Measurements from ENCODE around the gene URAD. TPM values are rescaled to one million over a fixed set of nuclear protein-coding genes. Genes with fewer than 3 reads are reported as not detected.

The URAD gene
- total and polyA plus RNA-seq, 3 donors from 2014 or later, result 0.87 to 1.6 TPM; not detected in 1

DNA sequence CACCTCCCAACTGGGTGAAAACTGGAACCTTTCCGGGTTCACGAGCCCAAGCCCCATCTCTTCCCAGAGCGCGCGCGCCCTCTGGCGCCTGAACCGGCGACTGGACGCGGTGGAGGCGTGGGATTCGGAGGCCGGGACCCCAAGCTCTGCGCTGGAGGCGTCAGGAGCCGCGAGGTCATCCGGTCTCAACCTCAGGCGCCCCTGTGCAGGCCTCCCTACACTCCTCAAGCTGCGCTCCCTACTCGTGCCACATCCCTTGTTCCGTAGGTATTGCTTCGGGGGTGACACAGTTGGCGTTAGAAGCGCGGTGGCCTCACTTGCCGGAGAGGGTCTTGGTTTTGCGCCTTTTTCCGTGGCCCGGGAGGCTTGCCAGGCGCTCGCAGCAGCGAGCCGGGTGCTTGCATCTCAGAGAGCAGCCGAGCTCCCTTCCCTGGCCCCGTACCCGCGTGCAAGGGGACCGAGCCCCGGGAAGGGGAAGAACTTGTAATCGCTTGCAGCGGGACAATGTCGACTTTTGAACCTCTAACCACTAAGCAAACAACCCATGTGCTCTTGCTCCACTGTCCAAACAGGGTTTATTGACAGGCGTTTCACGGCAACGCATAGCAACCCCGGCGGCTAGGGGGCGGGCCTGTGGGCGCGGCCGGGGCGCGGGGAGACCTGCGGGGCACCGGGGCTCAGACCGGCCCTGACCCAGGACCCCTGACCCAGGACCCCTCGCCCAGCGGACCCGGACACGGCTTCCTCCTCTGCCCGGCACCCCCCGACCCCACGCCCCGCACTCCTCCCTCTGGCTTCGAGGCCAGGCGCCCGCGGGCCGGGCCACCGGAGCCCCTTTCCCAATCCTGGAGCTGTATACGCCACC lies 27.9 kb downstream of the URAD start:
- peak; percentile 62 for DNase-seq

DNA sequence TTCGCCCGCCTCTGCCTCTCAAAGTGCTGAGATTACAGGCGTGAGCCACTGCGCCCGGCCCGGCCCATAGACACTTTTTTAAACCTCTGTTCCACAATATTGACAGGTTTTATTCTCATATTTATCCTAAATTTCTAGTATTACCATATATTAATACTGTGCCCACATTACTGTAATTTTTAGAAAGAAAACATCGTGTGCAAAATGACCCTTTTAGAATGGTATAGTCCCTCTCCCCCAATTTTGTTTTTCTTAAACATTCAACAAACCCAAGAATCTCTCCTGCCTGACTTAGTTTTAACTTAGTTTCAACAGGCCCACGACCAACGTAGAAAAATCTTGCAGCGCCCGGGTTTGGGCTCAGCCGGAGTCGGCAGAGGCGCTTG lies 28.5 kb downstream of the URAD start:
- TF ChIP-seq, protein P1, sequence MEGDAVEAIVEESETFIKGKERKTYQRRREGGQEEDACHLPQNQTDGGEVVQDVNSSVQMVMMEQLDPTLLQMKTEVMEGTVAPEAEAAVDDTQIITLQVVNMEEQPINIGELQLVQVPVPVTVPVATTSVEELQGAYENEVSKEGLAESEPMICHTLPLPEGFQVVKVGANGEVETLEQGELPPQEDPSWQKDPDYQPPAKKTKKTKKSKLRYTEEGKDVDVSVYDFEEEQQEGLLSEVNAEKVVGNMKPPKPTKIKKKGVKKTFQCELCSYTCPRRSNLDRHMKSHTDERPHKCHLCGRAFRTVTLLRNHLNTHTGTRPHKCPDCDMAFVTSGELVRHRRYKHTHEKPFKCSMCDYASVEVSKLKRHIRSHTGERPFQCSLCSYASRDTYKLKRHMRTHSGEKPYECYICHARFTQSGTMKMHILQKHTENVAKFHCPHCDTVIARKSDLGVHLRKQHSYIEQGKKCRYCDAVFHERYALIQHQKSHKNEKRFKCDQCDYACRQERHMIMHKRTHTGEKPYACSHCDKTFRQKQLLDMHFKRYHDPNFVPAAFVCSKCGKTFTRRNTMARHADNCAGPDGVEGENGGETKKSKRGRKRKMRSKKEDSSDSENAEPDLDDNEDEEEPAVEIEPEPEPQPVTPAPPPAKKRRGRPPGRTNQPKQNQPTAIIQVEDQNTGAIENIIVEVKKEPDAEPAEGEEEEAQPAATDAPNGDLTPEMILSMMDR (IDR thresholded peaks at IDR 0.05), result no peak
- TF ChIP-seq POLR2A (IDR thresholded peaks at IDR 0.05), result no peak

More for the DNA sequence above, 27.9 kb downstream of the URAD start:
- no peaks in the 10 kb centered on the region for H3K9me3 ChIP-seq
- 2 to 4% methylated on average over 11 to 44 of the region's 73 CpGs for WGBS, 2 donors
- no peak overlapping the region for H3K27ac ChIP-seq
- no peaks in the 10 kb centered on the region for H3K36me3 ChIP-seq (ENCODE audit: low read depth, missing control alignments)
- peaks cover 6% of the 10 kb centered on the region for H3K4me1 ChIP-seq
- peak overlapping the region; percentile 12 to 51 for H3K4me3 ChIP-seq
- intact Hi-C loops (cut with DNase I; ENCODE audit: low total_unique reads), result no loop called here
- no peaks in the 10 kb centered on the region for H3K27me3 ChIP-seq
- TF ChIP-seq, protein P1 (IDR thresholded peaks at IDR 0.05), result peak in 1 of 3 experiments; percentile 34
- no peak for TF ChIP-seq POLR2A (IDR thresholded peaks at IDR 0.05)

DNA sequence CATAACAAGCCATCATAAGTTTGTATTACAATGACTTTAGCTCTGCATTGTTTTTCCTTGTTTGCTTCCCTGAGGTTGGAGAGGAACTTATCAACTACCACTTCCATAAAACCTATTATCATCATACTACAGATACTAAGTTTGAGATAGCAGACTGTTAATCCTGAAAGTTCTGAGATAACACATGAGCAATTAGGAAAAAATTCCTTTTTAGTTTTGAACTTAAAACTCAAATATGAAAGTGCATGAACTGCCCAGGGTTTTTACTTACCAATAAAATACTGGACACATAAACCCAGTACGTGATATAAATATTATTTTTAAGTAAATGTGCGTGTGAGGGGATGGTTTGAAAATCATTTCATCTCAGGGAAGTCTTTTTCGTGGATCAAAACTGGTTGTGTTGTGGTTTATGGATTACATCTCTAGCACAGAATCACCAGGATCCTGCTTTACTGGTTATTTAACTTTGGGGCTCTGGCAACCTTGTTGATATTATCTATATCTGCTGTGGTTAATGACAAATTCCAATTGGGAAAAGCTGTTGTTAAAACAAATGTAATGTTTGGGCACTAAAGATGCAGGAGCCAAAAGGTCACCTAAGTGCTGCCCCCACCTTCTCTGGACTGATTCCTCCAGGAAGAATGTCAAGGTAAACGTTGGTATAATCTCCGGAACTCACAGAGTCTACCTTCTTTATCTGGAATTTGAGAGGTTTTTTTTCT lies 31.8 kb downstream of the URAD start:
- H3K4me1 ChIP-seq, result peaks cover 15% of the 10 kb centered on the region
- no peaks in the 10 kb centered on the region for H3K9me3 ChIP-seq
- H3K27ac ChIP-seq, result no peak overlapping the region
- no peak overlapping the region for H3K4me3 ChIP-seq
- TF ChIP-seq, protein P1 (IDR thresholded peaks at IDR 0.05), result no peak
- 42 to 51% methylated on average over 5 of the region's 5 CpGs for WGBS, 2 donors
- no peaks in the 10 kb centered on the region for H3K36me3 ChIP-seq (ENCODE audit: low read depth, missing control alignments)
- H3K27me3 ChIP-seq, result no peaks in the 10 kb centered on the region
- intact Hi-C loops (cut with DNase I; ENCODE audit: low total_unique reads), result loop anchor here (10.0 kb wide), 1 partner anchor 132 kb away; no protein-coding TSS in a partner anchor
- DNase-seq, result no peak

More for the DNA sequence above, 28.5 kb downstream of the URAD start:
- WGBS, 2 donors, result 21 to 25% methylated on average over 12 to 14 of the region's 14 CpGs
- H3K9me3 ChIP-seq, result no peaks in the 10 kb centered on the region
- no peaks in the 10 kb centered on the region for H3K27me3 ChIP-seq
- no peaks in the 10 kb centered on the region for H3K36me3 ChIP-seq (ENCODE audit: low read depth, missing control alignments)
- H3K4me3 ChIP-seq, result peak overlapping the region; percentile 12 to 51
- no peak for DNase-seq
- intact Hi-C loops (cut with DNase I; ENCODE audit: low total_unique reads), result loop anchor here (10.0 kb wide), 1 partner anchor 135 kb away; no protein-coding TSS in a partner anchor
- peaks cover 6% of the 10 kb centered on the region for H3K4me1 ChIP-seq
- H3K27ac ChIP-seq, result no peak overlapping the region

DNA sequence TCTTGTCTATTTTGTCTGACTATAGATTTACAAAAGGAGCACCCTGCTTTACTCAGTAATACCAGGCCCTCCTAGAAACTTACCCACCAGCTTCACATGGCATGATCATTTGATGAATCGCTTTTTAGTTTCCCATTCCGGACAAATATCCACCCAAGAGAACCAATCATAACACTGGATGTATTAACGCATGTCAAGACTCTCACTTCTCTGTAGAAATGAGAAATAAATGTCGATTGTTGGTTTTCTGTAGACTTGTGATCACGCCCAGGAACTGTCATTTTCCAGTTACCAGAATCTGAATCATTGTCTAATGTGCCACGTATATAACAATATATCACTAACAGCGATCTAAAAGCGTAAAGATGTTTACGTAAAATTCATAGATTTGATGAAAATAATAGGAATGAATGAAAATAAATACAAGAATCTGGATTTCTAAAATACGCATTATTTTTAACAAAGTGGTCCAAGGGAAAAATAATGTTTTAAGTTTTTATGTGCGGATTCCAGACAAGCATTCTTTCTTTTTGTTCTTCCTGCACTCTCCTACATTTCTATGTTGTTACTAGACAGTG lies 33.4 kb downstream of the URAD start:
- WGBS, 2 donors, result 33 to 40% methylated on average over 11 of the region's 11 CpGs
- H3K36me3 ChIP-seq (ENCODE audit: low read depth, missing control alignments), result no peaks in the 10 kb centered on the region
- H3K27me3 ChIP-seq, result no peaks in the 10 kb centered on the region
- DNase-seq, result no peak
- H3K4me1 ChIP-seq, result peaks cover 9% of the 10 kb centered on the region
- intact Hi-C loops (cut with DNase I; ENCODE audit: low total_unique reads), result loop anchor here (10.0 kb wide), 1 partner anchor 130 kb away; no protein-coding TSS in a partner anchor
- H3K9me3 ChIP-seq, result no peaks in the 10 kb centered on the region
- H3K27ac ChIP-seq, result peak overlapping the region; percentile 60 to 87
- peak overlapping the region; percentile 59 to 69 for H3K4me3 ChIP-seq
- TF ChIP-seq POLR2A (IDR thresholded peaks at IDR 0.05), result no peak
- TF ChIP-seq, protein P1 (IDR thresholded peaks at IDR 0.05), result no peak
